Measurements from ENCODE around the gene CCND2. TPM values are rescaled to one million over a fixed set of nuclear protein-coding genes. Genes with fewer than 3 reads are reported as not detected.

The CCND2 gene
- total and polyA plus RNA-seq, 2 of the 4 experiments (the other 2 are of a cell fraction) = 1.1 to 2.3 TPM

DNA sequence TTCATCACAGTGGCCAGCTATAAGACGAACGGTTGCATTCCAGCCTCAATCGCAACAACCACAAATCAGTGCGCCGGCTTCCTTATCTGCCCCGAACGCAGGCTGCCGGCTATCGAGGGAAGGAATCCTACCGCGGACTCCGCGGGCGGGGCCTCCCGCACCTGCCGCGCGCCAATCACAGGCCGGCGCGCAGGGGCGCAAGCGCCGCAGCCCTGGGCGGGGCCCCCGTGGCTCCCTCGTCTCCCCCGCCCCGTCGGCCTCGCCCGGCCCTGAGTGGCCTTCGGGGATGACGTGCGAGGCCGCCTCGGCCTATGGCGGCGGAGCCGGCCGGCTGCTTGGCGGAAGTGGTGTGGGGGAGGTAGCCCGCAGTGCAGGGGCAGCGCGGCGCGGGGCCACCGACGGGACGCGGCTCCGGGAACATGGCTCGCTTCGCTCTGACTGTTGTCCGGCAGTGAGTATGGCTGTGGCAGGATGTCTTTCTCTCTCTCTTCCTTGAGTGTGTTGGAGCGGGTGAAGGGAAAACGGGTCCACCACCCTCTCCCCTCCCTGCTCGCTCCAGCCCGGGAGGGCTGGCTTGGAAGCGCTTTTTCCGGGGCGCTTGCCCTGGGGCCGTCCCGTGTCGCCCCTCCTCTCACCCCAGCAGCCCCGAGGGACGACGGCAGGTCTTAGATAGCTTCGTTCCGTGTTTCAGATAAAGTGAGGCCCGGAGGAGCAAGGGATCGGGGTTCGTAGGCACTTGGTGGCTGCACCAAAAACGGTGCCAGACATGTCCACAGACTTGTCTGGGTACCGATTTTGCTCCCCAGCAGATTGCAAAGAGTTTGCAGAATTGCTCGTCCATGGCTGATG, 47.5 kb downstream of the CCND2 start, which contains the start of gene TIGAR:
TSS of gene TIGAR (plus strand) at position 361 of the 849 bp plus-strand sequence. CDS start at position 420, 59 bp downstream.
- Histone ChIP-seq H2AK5ac (ENCODE audit: low read depth, low read length) (no peak within 1 kb of the TSS; the same call in 1 of the 2 replicates), H3K18ac (ENCODE audit: low read depth, low read length) (peak within 1 kb of the TSS; percentile 66; the same call in 1 of the 2 replicates), H3K14ac (replicated peaks; ENCODE audit: low read depth, low read length) (peak within 1 kb of the TSS; percentile 76), H3K4me3 (ENCODE audit: insufficient read depth, low read depth, low read length) (peak within 1 kb of the TSS; percentile 94), H2BK20ac (ENCODE audit: low read depth, low read length) (no peak within 1 kb of the TSS), H3K9me3 (ENCODE audit: control insufficient read depth, insufficient read depth, low read length) (no peaks in the 10 kb centered on the region), H3K56ac (ENCODE audit: extremely low read depth, insufficient read depth, low read length) (peak within 1 kb of the TSS; percentile 67), H3K4me1 (ENCODE audit: control insufficient read depth, insufficient read depth, low read length) (peaks cover 2% of the 10 kb centered on the region; the same call in 1 of the 2 replicates), H2BK15ac (ENCODE audit: low read depth, low read length) (no peak within 1 kb of the TSS; the same call in 2 of the 3 replicates), H2BK5ac (ENCODE audit: low read depth, low read length, poor library complexity, severe bottlenecking) (peak within 1 kb of the TSS; percentile 78), H4K91ac (ENCODE audit: insufficient read depth, low read depth, low read length) (peak within 1 kb of the TSS; percentile 73), H4K20me1 (ENCODE audit: insufficient read depth, low read length) (no peaks in the 10 kb centered on the region; the same call in 1 of the 2 replicates), H2AK9ac (replicated peaks; ENCODE audit: low read depth, low read length, poor library complexity) (peak within 1 kb of the TSS; percentile 80), H2BK120ac (ENCODE audit: low read depth, low read length) (peak within 1 kb of the TSS; percentile 53), H4K8ac (ENCODE audit: low read depth in 2 of 2, low read length in 2 of 2) (peak within 1 kb of the TSS; percentile 85 to 94), H3K36me3 (ENCODE audit: control insufficient read depth, insufficient read depth, low read length) (peaks cover 3% of the 10 kb centered on the region; the same call in 1 of the 2 replicates), H3K4me2 (ENCODE audit: low read depth, low read length) (peak within 1 kb of the TSS; percentile 86), H3K27ac (ENCODE audit: insufficient read depth, low read length) (peak within 1 kb of the TSS; percentile 89), H3K9ac (ENCODE audit: low read depth, low read length) (peak within 1 kb of the TSS; percentile 89), H3K27me3 (ENCODE audit: control insufficient read depth, insufficient read depth, low read length) (no peaks in the 10 kb centered on the region), H4K5ac (ENCODE audit: low read depth, low read length) (peak within 1 kb of the TSS; percentile 26), H3K23ac (ENCODE audit: low read depth, low read length) (peak within 1 kb of the TSS; percentile 81), H3K9me1 (ENCODE audit: insufficient read depth, low read length) (no peaks in the 10 kb centered on the region; the same call in 1 of the 2 replicates), H3K79me1 (ENCODE audit: low read depth in 1 of 2, low read length in 2 of 2) (peaks cover 21 to 27% of the 10 kb centered on the region in 2 experiments; a peak in 3 of 4 replicates), H3K4ac (ENCODE audit: low read depth, low read length) (peak within 1 kb of the TSS; percentile 91), H2AFZ (replicated peaks; ENCODE audit: low read length, poor library complexity) (peak within 1 kb of the TSS; percentile 98)
- ChIA-PET POLR2A (ENCODE audit: unreplicated experiment) (interaction anchor here (0.6 kb wide), 1 partner anchor 204 kb away, joined by 3 read pairs; no protein-coding TSS in a partner anchor), CTCF (no interaction called here)
- peak; percentile 100 for ATAC-seq (ENCODE audit: low read depth)
- dilution Hi-C loops (cut with HindIII; ENCODE audit: low sequenced_read_pairs, unreplicated experiment) (no loop called here), intact Hi-C loops (cut with micrococcal nuclease) (loop anchor here (5.0 kb wide), 1 partner anchor 216 kb away; the partner anchor contains the start of gene RAD51AP1), in situ Hi-C loops (cut with MboI; ENCODE audit: low sequenced_read_pairs) (no loop called here)
- peak; percentile 93 for DNase-seq
- BruUV-seq (replicated peaks) = no TSS peak
- WGBS, 2 experiments (ENCODE audit: extremely low coverage in 2 of 2, insufficient read length in 1 of 2) = 2% methylated on average over 27 of the region's 76 CpGs; no CpG with 5 or more reads in 1 of the 2 experiments
- TF ChIP-seq, protein P1, sequence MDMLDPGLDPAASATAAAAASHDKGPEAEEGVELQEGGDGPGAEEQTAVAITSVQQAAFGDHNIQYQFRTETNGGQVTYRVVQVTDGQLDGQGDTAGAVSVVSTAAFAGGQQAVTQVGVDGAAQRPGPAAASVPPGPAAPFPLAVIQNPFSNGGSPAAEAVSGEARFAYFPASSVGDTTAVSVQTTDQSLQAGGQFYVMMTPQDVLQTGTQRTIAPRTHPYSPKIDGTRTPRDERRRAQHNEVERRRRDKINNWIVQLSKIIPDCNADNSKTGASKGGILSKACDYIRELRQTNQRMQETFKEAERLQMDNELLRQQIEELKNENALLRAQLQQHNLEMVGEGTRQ (IDR thresholded peaks at IDR 0.05; ENCODE audit: low read depth, low read length) = peak; percentile 49; the same call in 1 of the 2 replicates
- TF ChIP-seq POLR2A (IDR thresholded peaks at IDR 0.05; ENCODE audit: low read depth, low read length) (peak; percentile 95), CHD1 (IDR thresholded peaks at IDR 0.05; ENCODE audit: low read depth, low read length) (no peak), MAFK (IDR thresholded peaks at IDR 0.05; ENCODE audit: low read depth, low read length) (no peak), FOS (IDR thresholded peaks at IDR 0.05; ENCODE audit: low read depth, low read length) (no peak), SMC3 (IDR thresholded peaks at IDR 0.05; ENCODE audit: low read depth, low read length) (no peak), BHLHE40 (IDR thresholded peaks at IDR 0.05; ENCODE audit: low read depth, low read length) (peak; percentile 17; the same call in 1 of the 2 replicates), RFX5 (IDR thresholded peaks at IDR 0.05; ENCODE audit: low read depth, low read length) (no peak; the same call in 1 of the 2 replicates), NFE2L2 (IDR thresholded peaks at IDR 0.05; ENCODE audit: low read depth, low read length) (no peak), RCOR1 (IDR thresholded peaks at IDR 0.05; ENCODE audit: insufficient replicate concordance, low read length) (peak; percentile 52), RAD21 (IDR thresholded peaks at IDR 0.05; ENCODE audit: low read length) (no peak), MXI1 (IDR thresholded peaks at IDR 0.05; ENCODE audit: borderline replicate concordance, low read depth, low read length) (peak; percentile 73; the same call in 1 of the 2 replicates), CEBPB (IDR thresholded peaks at IDR 0.05; ENCODE audit: low read depth, low read length) (no peak)
- TF ChIP-seq, protein P2, sequence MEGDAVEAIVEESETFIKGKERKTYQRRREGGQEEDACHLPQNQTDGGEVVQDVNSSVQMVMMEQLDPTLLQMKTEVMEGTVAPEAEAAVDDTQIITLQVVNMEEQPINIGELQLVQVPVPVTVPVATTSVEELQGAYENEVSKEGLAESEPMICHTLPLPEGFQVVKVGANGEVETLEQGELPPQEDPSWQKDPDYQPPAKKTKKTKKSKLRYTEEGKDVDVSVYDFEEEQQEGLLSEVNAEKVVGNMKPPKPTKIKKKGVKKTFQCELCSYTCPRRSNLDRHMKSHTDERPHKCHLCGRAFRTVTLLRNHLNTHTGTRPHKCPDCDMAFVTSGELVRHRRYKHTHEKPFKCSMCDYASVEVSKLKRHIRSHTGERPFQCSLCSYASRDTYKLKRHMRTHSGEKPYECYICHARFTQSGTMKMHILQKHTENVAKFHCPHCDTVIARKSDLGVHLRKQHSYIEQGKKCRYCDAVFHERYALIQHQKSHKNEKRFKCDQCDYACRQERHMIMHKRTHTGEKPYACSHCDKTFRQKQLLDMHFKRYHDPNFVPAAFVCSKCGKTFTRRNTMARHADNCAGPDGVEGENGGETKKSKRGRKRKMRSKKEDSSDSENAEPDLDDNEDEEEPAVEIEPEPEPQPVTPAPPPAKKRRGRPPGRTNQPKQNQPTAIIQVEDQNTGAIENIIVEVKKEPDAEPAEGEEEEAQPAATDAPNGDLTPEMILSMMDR (conservative IDR thresholded peaks at IDR 0.05; ENCODE audit: low read depth, low read length) = no peak

Measured in IMR-90 (cell line).